CMK (cell line): Measurements from ENCODE around the gene TNRC6B.
"Not testable (repeated sequence)": the region's sequence is repeated elsewhere in the genome, so short reads cannot be mapped to it uniquely, and the experiment has no call there.

ENCODE experiments used
- DNase-seq: peaks from one replicate; pipeline ENCODE4 v3.0.0-alpha.2; 2010; ENCODE audit warnings: low read depth

TNRC6B gene

GRCh38 chr22:40177738-40178416, at the start of gene TNRC6B:
TNRC6B (plus strand) TSS chr22:40177925; CDS start chr22:40178136, 211 bp downstream.
- peak; percentile 88 for DNase-seq

GRCh38 chr22:40128989-40129388, 48.7 kb upstream of the TNRC6B start:
- no peak for DNase-seq

GRCh38 chr22:40137132-40137531, 40.6 kb upstream of the TNRC6B start:
- no peak for DNase-seq

GRCh38 chr22:40138866-40139265, 38.9 kb upstream of the TNRC6B start:
- no peak for DNase-seq

GRCh38 chr22:40147388-40148176, 30.1 kb upstream of the TNRC6B start:
- DNase-seq: no peak

- no peak for DNase-seq
Observed at GRCh38 chr22:40153192-40153591, 24.5 kb upstream of the TNRC6B start.

GRCh38 chr22:40153705-40154104, 24.0 kb upstream of the TNRC6B start:
- no peak for DNase-seq

- no peak for DNase-seq
Observed at GRCh38 chr22:40156001-40156516, 21.7 kb upstream of the TNRC6B start.

- not testable (repeated sequence) for DNase-seq
Observed at GRCh38 chr22:40156682-40157081, 21.0 kb upstream of the TNRC6B start.

GRCh38 chr22:40157330-40157945, 20.3 kb upstream of the TNRC6B start:
- DNase-seq: no peak

- DNase-seq: no peak
Observed at GRCh38 chr22:40161194-40161593, 16.5 kb upstream of the TNRC6B start.

GRCh38 chr22:40165537-40165936, 12.2 kb upstream of the TNRC6B start:
- not testable (repeated sequence) for DNase-seq

GRCh38 chr22:40175611-40176244, 2.0 kb upstream of the TNRC6B start:
- DNase-seq: no peak

GRCh38 chr22:40176921-40177737, 596 bp upstream of the TNRC6B start:
- no peak for DNase-seq

- no peak for DNase-seq
Observed at GRCh38 chr22:40178417-40179409, 988 bp downstream of the TNRC6B start.

GRCh38 chr22:40179526-40179925, 1.8 kb downstream of the TNRC6B start:
- DNase-seq: no peak

GRCh38 chr22:40180403-40180802, 2.7 kb downstream of the TNRC6B start:
- no peak for DNase-seq

- no peak for DNase-seq
Observed at GRCh38 chr22:40181323-40181722, 3.6 kb downstream of the TNRC6B start.

GRCh38 chr22:40182231-40182835, 4.6 kb downstream of the TNRC6B start:
- DNase-seq: no peak
